GM12891 (cell line): Measurements from ENCODE around the gene ADAMTS20.

ENCODE experiments used
- POLR2A ChIP-seq: IDR thresholded peaks from 2 replicates; pipeline ENCODE4 v1.6.1; 2011; ENCODE audit warnings: low read depth, low read length, control low read depth
- POLR2AphosphoS5 ChIP-seq: IDR thresholded peaks from 2 replicates; pipeline ENCODE4 v1.6.1; 2011; ENCODE audit warnings: low read depth, low read length, control low read depth
- SPI1 ChIP-seq: IDR thresholded peaks from 2 replicates; pipeline ENCODE4 v1.6.1; 2011; ENCODE audit warnings: low read depth, low read length, control low read depth
- TAF1 ChIP-seq: IDR thresholded peaks from 2 replicates; pipeline ENCODE4 v1.6.1; 2011; ENCODE audit warnings: low read depth, low read length, control low read depth

DNA sequence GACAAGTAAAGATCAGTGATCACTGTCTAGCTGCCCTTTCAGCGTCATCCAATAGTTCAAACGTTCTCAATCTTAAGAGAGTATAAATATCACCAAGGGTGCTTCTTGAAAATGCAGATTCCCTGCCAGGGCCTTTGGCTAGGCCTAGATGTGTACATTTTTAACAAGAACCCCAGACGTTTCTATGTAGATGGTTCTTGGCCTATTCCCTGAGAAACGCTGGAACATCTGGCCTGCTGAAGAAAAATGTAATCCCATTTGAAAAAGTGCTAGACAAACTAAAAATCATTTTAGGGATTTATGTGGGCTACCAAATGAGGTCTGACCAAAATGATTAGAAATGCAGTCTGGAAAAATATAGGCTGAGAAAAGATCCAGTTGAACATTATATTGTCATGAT, 231.7 kb downstream of the ADAMTS20 start:
- TF ChIP-seq POLR2A (no peak), POLR2AphosphoS5 (no peak), TAF1 (no peak), SPI1 (no peak)
